ENCODE results near the gene CD96.

DNA sequence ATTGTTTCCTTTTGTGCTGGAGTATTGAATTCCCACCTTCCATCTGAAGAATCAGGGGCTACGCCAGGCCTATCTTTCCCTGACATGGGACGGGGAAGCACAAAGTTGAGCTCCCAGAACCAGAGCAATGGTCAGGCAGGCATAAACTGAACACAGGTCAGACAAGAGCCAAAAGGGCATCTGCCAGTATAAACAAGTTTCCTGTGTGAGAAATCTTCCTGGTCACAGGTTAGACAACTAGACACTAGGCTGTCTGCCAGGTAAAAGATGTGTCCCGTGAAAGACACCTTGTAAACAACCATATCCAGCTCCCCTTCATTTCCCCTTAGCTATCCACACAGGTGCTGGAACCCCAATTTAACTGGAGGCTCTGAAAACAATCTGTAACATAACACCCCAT is 44.0 kb upstream of the CD96 start:
- TF ChIP-seq POLR2A (IDR thresholded peaks at IDR 0.05; ENCODE audit: low read length), result no peak
- TF ChIP-seq GATA1 (IDR thresholded peaks at IDR 0.05; ENCODE audit: low read depth, low read length), result no peak
